Calu3 (cell line): ENCODE results near the gene ABLIM2. TPM values are rescaled to one million over a fixed set of nuclear protein-coding genes. Genes with fewer than 3 reads are reported as not detected.

Source experiments
- BruUV-seq: library from RNA; stranded (reverse); fragments of 400-500 nt; replicated peaks from 2 replicates; lab custom pipeline; 2021; lab: Mats Ljungman, UMichigan
- CTCF ChIA-PET: fragments of 300-600 bp; sonication (Branson Sonifier 250); formaldehyde crosslinking; loops from one replicate; lab custom pipeline; 2022; ENCODE audit warnings: antibody characterized with exemption; lab: Charles Lee
- DNase-seq: peaks from one replicate; pipeline ENCODE4 v3.0.0; 2022
- H3K27ac Mint-ChIP-seq: one replicate; pipeline ENCODE4 v1.8.0; 2022; ENCODE audit warnings: mixed read lengths; ENCODE audit not compliant: unreplicated experiment
- H3K27me3 Mint-ChIP-seq: one replicate; pipeline ENCODE4 v1.8.0; 2022; ENCODE audit warnings: mixed read lengths; ENCODE audit not compliant: unreplicated experiment
- H3K36me3 Mint-ChIP-seq: one replicate; pipeline ENCODE4 v1.8.0; 2022; ENCODE audit warnings: mild to moderate bottlenecking, moderate library complexity, mixed read lengths; ENCODE audit not compliant: insufficient read depth, unreplicated experiment
- H3K4me1 Mint-ChIP-seq: one replicate; pipeline ENCODE4 v1.8.0; 2022; ENCODE audit warnings: mild to moderate bottlenecking, low read depth, mixed read lengths; ENCODE audit not compliant: unreplicated experiment
- H3K4me3 Mint-ChIP-seq: one replicate; pipeline ENCODE4 v1.8.0; 2022; ENCODE audit warnings: mild to moderate bottlenecking, low read depth, moderate library complexity, mixed read lengths; ENCODE audit not compliant: unreplicated experiment
- H3K9me3 Mint-ChIP-seq: one replicate; pipeline ENCODE4 v1.8.0; 2022; ENCODE audit warnings: low read depth, mixed read lengths; ENCODE audit not compliant: unreplicated experiment
- CTCF ChIP-seq: fragments of 200-600 bp; IDR thresholded peaks from one replicate; pipeline ENCODE4 v1.8.0; 2022; ENCODE audit warnings: antibody characterized with exemption; ENCODE audit not compliant: unreplicated experiment
- intact Hi-C: fragments of 100-400 bp; cut with micrococcal nuclease; formaldehyde crosslinking; loops from one replicate; pipeline ENCODE4 v1.10.0; 2022; ENCODE audit not compliant: unreplicated experiment
- total RNA-seq: library from RNA; stranded (reverse); gene quantifications from 2 replicates; pipeline ENCODE4 v1.2.3, GENCODE V29; 2022

The ABLIM2 gene
- total RNA-seq, 1 experiment from 2014 or later = 1.0 TPM

- TSS peak; percentile 12 for BruUV-seq
- no peaks in the 10 kb centered on the region for H3K9me3 Mint-ChIP-seq
- H3K36me3 Mint-ChIP-seq = peaks cover 53% of the 10 kb centered on the region
- no peak for DNase-seq
- no peaks in the 10 kb centered on the region for H3K27me3 Mint-ChIP-seq
- H3K27ac Mint-ChIP-seq = peak overlapping the region; percentile 92
- CTCF ChIA-PET = interaction anchor here (0.6 to 1.2 kb wide), 3 partner anchors 10 to 65 kb away, joined by 3 read pairs; no protein-coding TSS in a partner anchor
- H3K4me3 Mint-ChIP-seq = peak overlapping the region; percentile 75
- intact Hi-C loops = loop anchor here (5.0 kb wide), 1 partner anchor 34 kb away; the partner anchor contains the start of gene AFAP1
- peaks cover 61% of the 10 kb centered on the region for H3K4me1 Mint-ChIP-seq
- TF ChIP-seq CTCF = no peak
Measured at GRCh38 chr4:7971159-7971631, 187.4 kb downstream of the ABLIM2 start.

GRCh38 chr4:7970361-7970946 is 188.2 kb downstream of the ABLIM2 start:
- intact Hi-C loops = loop anchor here (5.0 kb wide), 1 partner anchor 33 kb away; the partner anchor contains the start of gene AFAP1
- Mint-ChIP-seq H3K9me3 (no peaks in the 10 kb centered on the region), H3K4me3 (peak overlapping the region; percentile 75), H3K4me1 (peaks cover 65% of the 10 kb centered on the region), H3K36me3 (peaks cover 50% of the 10 kb centered on the region), H3K27ac (peak overlapping the region; percentile 92), H3K27me3 (no peaks in the 10 kb centered on the region)
- BruUV-seq = no TSS peak
- CTCF ChIA-PET = interaction anchor here (0.8 to 1.4 kb wide), 3 partner anchors 8 to 33 kb away, joined by 3 read pairs; no protein-coding TSS in a partner anchor
- TF ChIP-seq CTCF = no peak
- peak; percentile 51 for DNase-seq

GRCh38 chr4:7968262-7968896 is 190.2 kb downstream of the ABLIM2 start:
- Mint-ChIP-seq H3K36me3 (peaks cover 51% of the 10 kb centered on the region), H3K4me1 (peaks cover 72% of the 10 kb centered on the region), H3K9me3 (no peaks in the 10 kb centered on the region), H3K4me3 (no peak overlapping the region), H3K27me3 (no peaks in the 10 kb centered on the region), H3K27ac (peak overlapping the region; percentile 55)
- no TSS peak for BruUV-seq
- DNase-seq = no peak
- TF ChIP-seq CTCF = no peak
- CTCF ChIA-PET = no interaction called here
- intact Hi-C loops = no loop called here

- DNase-seq = peak; percentile 39
- Mint-ChIP-seq H3K4me1 (peaks cover 65% of the 10 kb centered on the region), H3K27ac (peak overlapping the region; percentile 55), H3K36me3 (peaks cover 44% of the 10 kb centered on the region), H3K9me3 (no peaks in the 10 kb centered on the region), H3K4me3 (no peak overlapping the region), H3K27me3 (no peaks in the 10 kb centered on the region)
- intact Hi-C loops = no loop called here
- no TSS peak for BruUV-seq
- CTCF ChIA-PET = interaction anchor here (0.5 kb wide), 1 partner anchor 216 kb away, joined by 3 read pairs; no protein-coding TSS in a partner anchor
- no peak for TF ChIP-seq CTCF
Measured at GRCh38 chr4:7967501-7968261, 190.9 kb downstream of the ABLIM2 start.
